ENCODE measurements around the gene FOSL2.
"Not testable (repeated sequence)": the region's sequence is repeated elsewhere in the genome, so short reads cannot be mapped to it uniquely, and the experiment has no call there.

Gene FOSL2

DNA sequence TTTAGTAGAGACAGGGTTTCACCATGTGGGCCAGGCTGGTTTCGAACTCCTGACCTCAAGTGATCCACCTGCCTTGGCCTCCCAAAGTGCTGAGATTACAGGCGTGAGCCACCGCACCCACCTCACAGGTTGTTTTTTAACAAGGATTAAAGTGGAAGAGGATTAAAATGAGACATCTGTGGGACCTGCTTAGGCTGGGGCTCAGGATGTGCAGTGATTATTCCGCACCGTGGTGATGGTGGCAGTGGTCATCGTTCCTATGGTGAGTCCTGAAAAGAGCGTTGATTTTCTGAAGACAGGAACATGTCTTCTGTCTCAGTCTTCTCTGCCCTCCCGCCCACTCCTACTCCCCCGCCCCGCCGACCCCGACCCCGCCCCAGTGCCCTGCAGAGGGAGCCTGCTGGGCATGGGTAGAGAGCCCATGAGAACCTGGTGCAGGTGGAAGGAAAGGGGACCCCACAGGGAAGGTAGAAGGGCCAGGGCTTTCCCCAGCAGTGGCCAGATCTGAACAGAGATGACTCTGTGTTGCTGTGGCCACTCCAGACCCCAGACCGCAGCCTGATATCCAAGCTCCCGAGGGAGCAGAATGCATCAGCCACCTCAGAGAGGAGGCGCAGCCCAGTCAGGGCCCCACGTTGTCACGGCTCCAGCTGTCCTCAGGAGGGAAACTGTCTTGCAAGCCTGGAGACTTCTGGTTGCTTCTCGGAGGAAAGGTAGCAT, 34.5 kb upstream of the FOSL2 start:
- DNase-seq (ENCODE audit: low spot score): no peak

DNA sequence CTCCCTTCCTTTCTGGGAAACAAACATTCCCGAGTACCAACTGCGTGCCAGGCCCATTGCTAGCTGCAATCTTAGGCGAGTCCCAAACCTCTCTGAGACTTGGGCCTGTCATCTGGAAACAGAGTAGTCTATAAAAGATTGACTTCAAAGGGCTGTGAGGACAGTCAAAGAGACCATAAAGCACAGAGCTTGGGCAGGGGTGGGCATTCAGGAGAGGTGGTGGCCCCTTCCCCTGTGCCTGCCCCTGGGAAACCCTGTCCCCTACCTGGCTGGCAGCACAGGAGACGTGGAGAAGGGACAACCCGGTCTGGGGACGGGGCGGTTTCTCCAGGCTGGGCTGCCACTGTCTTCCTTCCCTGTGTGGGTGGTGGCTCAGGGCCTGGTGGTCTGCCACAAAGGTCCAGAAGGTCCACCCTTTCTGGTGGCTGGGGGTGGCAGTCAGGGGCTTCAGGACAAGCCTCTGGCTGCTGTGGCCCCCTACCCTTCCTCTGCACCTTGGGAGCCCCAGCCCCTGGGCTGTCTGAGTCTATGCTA, 33.9 kb upstream of the FOSL2 start:
- DNase-seq (ENCODE audit: low spot score): no peak

DNA sequence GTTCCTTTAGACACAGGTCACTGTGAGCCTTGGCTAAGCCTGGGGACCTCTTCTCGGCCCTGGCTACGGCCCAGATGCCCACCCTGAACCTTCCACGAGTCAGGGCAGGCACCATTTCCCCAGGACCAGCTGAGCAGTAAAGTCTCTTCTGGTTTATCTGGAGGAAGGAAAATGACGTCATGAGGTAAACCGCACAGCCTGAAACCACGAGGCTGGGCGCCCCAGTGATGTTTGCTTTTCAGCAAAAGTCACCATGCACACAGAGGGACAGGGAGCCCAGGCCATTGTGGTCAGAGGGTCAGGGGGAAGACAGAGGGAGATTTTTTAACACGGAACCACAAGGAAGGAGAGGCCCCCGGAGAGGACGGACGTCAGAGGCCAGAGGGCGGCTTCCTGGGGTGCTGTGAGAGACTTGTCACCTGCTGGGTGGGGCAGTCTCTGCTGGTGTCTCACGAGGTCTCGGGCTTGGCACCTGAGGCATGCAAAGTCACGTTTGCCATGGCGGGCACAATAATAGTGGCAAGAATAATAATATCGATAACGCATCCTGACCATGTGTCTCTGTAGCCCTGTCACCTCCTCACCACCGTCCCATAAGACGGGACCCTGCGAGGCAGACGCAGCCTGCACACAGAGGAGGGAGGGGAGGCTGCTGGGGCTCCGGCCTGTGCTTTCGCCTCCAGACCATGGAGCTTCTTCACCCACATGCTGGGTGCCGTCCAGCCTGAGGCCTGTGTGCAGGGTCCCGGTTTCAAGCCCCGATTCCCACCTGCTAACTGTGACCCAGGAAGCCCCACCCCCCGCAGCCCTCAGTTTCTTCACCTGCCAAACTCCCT, 33.2 kb upstream of the FOSL2 start:
- DNase-seq (ENCODE audit: low spot score): peak; percentile 33

DNA sequence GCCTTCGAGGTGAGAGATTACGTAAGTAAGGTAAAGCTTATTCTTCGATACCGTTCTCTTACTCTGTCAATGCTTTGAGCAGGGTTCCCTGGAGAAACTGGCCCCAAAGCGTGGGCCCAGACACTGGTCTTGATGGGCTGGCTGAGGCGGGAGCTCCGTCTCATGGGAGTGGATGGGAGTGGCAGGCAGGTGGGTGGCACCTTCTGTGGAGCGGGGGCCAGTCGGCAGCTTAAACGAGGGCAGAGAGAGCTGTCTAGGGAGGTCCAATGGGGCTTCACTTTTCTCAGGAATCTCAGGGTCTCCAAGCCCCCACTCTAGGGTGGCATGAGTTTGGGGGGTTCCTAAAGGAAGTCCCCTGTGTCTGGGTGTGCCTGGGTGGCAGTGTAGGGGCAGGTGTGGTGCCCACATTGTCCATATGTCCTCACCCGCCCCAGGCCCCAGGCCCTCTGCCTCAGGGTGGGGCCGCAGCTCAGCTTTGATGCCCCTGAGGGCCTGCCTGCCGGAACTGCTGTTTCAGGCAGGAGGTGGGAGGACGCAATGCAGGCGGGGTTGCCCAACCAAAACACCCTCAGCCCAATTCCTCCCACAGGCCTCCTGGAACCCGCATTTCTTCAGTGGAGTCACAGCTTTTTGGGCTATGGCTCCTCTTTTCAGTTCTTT, 32.5 kb upstream of the FOSL2 start:
- no peak for DNase-seq (ENCODE audit: low spot score)

DNA sequence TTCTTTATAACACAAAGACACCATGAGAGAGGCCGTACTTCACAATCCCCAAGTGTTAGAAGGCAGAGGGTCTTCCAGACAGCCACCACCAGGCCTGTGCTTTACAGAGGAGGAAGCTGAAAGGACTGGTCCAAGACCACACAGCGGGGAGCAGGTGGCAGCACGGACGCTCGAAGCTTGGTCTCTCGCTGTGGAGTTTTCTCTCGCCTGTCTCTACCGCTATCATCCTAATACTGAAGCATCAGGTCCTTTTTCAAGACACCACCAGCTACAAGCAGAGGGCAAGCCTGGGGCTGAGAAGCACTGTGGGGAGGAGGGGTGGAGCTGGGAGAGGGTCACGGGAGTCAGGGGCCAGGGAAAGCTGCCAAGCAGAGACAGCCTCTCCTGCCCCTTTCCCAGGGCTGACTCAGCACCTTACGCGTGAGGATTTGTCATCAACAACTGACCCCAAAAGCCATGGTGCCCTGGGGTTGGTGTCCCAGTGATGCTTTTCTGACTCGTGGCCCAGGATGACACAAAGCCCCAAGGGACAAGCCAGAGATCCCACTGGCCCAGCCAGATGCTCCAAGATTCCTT, 31.9 kb upstream of the FOSL2 start:
- no peak for DNase-seq (ENCODE audit: low spot score)

DNA sequence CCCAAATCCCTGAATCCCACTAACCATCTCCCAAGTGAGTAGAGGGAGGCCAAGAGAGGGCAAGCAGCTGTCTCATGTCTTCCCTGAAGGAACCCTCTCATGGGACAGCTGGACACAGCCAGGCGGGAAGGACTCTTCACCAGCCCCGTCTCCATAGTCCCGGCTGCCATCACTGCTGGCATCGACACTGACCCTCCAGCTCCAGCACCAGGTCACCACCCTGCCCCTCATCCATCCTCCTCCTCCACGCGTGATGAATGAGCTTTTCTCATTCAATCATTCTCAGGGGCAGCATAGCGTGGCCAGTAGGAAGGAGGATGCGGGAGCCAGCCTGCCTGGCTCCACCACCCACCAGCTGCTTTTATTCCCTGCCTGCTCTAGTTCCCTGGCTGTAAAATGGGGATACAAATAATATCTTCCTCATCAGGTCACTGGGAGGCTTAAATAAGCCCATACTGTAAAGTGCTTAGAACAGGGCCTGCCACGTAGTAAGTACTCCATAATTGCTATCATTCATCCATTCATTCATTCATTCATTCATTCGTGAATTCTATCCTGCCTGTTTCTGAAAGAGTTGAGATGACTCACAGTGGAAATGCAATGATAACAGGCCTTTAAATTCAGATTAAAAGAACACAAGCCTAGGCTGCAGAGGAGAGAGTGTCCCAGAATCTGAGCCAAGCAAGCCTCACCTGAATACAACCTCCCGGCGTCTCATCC, 30.5 kb upstream of the FOSL2 start:
- no peak for DNase-seq (ENCODE audit: low spot score)

DNA sequence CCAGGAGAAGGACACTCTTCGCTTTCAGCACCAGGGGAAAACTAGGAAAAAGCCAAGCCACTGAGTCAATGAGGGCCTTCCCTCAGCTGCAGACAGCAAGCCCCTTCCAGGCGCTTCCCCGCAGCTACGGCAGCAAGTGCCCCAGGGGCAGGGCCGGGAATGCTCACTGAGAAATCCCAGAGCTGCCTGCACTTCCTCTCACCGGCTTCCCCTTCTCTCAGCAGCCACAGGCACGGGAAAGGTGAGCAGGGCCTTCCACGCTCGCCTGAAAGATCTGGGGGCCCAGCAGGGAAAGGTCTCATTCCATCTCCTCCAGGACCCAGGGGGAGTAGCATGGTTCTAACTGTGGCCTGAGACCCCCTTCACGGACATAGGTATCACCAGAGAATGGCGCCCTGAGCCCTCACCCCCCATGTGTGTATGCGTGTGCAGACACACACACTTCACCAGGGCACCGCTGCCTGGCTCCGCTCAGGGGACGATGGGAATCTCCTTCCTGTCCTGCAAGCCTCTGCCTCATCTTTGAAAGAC, 29.6 kb upstream of the FOSL2 start:
- no peak for DNase-seq (ENCODE audit: low spot score)

DNA sequence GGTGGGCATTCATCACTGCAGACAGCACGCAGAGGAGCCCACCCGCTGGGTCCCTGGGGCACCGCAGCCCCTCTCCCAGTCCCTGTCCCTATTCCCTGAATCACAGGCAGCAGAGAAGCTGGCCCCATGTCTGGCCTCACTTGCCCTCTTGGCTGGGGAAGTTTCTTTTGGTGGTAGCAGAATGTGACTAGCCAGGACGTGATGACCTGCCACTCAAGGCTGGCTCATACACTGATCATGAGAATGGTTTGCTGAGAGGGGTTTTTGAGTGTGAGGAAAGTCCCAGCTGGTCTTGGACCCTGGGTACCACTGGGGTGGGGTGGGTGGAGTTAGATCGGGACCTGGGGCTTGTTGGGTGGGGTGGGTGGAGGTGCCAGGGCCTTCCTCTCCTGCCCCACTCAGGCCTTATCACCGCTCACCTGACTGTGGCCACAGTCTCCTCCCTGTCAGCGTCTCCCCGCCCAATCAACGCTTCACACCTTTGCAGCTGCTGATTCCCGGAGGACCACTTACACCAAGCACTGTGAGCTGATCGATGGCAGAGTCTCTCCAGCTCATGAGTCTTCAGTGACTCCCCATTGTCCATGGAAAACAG, 28.9 kb upstream of the FOSL2 start:
- DNase-seq (ENCODE audit: low spot score): no peak

DNA sequence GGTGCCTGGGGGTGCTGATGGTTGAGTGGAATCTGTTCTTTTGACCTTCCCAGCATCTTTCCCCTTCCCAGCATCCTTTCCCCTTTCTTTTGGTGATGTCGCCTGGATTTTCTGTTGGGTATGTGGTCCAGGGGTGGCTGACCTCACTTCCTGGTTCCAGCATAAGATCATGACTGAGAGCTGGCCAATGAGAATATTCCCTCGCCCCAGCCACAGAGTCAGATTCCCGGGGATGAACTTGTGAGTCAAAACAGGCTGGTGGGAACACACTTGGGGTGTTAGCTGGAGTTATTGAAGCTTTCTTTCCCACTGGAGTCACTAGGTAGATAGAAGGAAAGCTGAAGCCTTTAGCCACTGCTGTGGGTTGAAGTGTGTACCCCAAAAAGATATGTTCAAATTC, 28.0 kb upstream of the FOSL2 start:
- DNase-seq (ENCODE audit: low spot score): no peak

DNA sequence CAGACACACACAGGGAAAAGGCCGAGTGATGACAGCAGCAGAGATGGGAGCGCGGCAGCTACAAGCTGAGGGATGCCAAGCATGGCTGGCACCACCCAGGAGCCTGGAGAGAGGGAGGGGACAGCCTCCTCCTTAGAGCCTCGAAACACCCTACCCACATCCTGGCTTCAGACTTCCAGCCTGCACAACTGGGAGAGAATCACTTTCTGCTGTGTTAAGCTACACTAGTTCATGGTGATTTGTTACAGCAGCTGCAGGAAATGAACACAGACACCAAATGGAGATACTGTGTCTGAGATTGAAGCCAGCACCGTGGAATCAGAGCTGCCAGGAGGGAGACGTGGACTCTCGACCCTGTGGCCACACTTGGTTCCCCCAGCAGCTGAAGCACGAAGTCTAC, 27.5 kb upstream of the FOSL2 start:
- DNase-seq (ENCODE audit: low spot score): no peak

DNA sequence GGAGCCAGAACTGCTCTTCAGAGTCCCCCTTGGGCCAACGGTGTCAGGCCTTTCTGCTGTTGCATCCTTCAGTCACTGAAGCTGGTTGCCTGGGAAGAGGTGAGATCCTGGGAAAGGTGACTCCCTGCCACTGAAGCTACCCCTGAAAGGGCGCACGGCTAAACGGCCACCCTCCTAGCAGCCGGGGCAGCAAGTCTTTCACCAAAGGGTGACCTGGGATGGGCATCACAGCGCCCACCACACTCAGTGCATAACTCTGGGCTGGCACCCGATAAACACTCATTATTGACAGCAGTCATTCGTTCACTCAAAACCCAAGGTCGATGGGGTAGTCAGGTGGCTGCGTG, 26.5 kb upstream of the FOSL2 start:
- DNase-seq (ENCODE audit: low spot score): no peak

DNA sequence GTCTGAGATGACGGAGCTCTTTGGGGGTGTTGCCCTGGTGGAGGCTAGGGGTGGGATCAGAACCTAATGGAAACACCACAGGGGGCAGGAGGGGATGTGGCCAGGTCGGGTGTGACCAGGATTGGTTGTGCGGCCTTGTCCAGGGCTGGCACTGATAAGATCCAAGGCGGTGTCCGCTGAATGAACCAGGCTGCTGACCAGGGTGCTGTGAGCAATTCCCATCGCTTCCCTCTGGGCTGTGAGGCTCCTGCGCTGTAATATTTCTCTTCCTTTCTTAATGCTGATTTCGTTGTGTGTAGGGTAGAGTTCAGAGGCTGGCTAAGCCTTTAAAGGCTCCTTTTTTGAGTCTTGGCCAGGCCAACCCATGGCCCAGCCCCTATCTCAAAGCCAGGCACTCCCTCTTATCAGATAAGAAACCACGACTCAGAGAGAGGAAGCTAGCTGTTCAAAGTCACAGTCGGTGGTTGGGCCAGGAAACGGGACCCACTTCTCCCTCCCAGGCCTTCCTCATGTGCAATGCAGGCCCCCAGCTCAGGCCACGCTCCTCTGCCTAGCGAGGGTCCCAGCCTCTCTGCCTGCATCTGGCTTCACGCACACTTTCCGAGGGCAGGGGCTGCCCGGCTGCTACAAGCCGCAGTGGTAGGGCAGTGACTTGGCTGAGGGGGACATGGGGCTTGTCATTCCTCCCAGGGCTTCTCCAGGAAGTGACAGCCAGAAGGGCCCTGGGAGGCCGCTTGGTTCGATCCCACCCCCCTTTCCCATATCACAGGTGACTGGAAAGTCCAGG, 26.0 kb upstream of the FOSL2 start:
- DNase-seq (ENCODE audit: low spot score): no peak

DNA sequence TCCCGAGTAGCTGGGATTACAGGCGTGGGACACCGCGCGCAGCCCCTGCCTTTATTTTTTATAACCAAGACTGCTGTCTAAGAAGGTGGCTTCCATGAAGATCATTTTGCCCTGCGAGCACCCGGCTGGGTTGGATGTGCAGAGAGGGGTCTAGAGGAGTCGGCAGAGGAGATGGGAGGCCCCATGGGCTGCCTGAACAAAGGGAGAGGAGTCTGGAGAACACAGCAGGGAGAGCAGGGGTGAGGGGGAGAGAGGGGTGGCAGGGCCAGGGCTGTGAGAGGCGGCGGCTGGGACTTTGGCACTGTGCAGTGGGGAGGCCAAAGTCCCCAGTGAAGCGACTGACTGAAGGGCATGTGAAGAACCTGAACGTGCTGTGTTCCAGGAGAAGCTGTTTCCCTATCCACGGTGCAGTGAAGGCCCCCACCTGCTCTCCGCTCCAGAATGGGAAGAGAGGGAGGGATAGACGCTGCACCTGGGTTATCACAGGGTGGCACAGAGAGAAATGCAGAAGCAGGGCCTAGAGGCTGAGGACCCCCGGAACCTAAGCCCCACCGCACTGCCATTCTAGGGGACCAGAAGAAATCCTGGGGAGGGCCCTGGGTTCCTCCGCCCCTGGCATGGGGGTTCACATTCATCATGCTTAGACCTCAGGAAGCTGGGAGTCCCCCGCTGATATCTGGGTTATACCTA, 24.8 kb upstream of the FOSL2 start:
- no peak for DNase-seq (ENCODE audit: low spot score)

DNA sequence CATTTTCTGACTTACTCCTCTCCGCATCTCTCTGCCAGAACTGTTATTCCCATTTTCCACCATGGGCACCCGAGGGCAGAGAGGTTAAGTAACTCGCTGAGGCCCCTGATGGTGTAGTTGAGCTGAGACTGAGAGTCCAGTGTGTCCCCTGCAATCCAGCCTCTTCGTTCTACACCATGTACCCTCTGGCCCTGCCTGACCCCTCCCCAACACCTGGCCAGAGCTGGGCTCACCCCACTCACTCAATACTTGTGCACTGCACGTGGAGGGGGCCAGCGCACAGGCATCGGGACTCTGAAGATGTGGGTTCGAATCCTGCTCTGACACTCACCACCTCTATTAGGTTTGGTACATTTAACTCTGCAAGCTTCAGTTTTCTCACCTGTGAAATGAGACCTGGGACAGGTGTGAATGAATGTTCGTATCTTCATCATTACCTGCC, 24.3 kb upstream of the FOSL2 start:
- no peak for DNase-seq (ENCODE audit: low spot score)

DNA sequence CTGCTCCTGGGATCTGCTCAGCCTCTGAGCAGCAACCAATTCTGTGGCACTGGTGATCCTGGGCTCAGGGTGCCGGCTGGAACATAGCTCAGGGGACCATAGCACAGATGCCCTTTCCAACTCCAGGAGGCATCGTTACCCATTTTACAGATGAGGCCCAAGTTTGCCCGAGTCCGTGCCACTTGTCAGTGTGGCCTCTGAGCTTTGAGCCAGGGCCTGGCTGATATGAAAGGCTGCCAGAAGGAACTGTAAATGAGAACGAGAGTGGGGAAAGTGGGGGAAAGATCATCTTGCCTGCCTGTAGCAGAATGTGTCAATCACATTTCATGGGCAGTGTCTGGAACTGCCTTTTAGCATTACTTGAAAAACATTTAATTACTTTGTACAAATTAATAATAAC, 23.3 kb upstream of the FOSL2 start:
- DNase-seq (ENCODE audit: low spot score): no peak

DNA sequence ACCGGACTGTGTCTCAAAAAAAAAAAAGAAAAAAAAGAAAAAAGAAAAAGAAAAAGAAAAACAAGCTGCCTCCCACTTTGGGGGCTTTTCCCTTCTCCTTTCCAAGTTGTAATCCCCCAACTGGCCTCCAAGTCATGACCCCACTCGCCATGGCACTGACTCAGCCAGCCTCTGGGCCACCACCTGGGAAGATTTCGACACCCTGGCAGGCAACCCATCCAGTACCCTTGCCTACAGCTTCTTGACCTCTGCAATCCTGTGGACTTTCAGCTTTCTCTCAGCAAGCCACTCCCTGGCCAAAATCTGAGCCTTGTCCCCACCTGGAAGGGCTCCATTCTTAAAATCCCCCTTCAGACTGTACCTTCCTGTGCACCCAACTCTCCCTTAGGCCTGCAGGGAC, 22.3 kb upstream of the FOSL2 start:
- DNase-seq (ENCODE audit: low spot score): no peak

DNA sequence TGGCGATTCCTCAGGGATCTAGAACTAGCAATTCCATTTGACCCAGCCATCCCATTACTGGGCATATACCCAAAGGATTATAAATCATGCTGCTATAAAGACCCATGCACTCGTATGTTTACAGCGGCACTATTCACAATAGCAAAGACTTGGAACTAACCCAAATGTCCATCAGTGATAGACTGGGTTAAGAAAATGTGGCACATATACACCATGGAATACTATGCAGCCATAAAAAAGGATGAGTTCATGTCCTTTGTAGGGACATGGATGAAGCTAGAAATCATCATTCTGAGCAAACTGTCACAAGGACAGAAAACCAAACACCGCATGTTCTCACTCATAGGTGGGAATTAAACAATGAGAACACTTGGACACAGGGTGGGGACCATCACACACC, 20.9 kb upstream of the FOSL2 start:
- DNase-seq (ENCODE audit: low spot score): not testable (repeated sequence)

DNA sequence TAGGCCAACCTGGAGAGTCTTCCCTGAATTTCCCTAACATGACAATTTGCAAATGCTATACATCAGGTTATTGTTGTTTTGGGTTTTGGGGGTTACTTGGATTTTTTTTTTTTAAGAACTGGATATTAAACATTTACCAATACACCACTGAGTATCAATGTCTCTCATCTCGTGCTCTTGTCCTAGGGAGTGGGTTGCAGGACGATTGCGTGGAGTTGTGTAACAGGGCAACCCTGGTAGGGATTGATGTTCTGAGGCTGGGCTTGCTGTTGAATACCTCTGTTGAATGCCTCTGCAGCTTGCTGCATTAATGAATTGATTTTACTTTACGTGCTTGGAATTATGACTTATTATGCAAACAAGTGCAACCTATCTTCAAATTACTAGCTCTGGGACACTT, 18.8 kb upstream of the FOSL2 start:
- no peak for DNase-seq (ENCODE audit: low spot score)

DNA sequence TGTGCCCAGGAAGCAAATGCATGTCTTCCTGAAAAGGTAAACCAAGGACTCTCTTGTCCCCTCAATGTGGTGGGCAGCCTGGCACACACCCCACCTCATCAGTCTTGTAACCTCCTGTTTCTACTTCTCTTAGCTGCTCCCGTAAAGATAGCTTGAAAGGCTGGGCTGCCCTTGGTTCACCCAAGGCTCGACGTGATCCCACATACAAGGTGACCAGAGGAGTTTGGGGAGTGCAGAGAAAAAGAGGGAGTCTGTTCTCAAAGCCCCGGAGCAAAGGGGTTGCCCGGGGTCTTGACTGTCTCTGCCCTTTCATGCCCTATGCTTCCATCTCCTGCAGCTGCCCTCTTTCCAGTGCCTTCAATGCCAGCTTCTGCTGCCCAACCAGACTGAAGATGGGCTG, 18.3 kb upstream of the FOSL2 start:
- no peak for DNase-seq (ENCODE audit: low spot score)

DNA sequence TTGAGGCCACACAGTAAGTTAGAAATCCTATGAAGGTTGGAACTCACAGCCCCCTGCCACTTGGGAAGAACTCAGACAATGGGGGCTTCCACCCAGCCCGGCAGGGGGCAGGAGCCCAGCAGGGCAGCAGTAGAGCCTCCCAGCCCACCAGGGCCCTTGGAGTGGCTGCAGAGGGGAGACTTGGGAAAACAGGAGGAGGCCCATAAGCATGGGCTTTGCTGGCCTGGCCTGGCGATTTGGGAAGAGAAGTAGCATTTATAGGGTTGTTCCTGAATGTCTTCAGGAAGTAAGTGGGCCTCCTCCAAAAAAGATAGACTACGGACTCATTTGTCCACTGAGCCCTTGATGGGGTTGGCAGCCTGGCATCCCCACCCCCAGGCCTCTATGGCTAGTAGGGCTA, 17.4 kb upstream of the FOSL2 start:
- no peak for DNase-seq (ENCODE audit: low spot score)
